ENCODE data around the gene SYPL2.
"Not testable (repeated sequence)": the region's sequence is repeated elsewhere in the genome, so short reads cannot be mapped to it uniquely, and the experiment has no call there.

Gene SYPL2

DNA sequence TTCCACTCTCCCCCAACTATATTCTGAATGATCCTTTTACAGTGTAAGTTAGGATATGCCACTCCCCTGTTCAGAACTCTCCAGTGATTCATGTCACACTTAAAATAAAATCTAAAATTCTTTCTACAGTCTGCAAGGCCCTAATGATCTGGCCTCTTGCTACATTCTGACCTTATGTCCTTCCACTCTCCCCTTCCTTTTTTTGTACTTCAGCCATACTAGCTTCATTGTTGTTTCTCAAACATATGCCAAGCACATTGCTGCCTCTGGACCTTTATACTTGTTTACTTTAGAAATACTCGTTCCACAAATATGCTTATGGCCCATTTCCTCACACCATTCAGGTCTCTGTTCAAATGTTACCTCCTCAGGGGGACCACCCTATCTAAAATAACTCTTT is 25.3 kb upstream of the SYPL2 start:
- TF ChIP-seq EZH2phosphoT487 (IDR thresholded peaks at IDR 0.05; ENCODE audit: borderline replicate concordance, low read length): no peak
- TF ChIP-seq CTCF (IDR thresholded peaks at IDR 0.05; ENCODE audit: low read depth, low read length, poor library complexity, severe bottlenecking): no peak

DNA sequence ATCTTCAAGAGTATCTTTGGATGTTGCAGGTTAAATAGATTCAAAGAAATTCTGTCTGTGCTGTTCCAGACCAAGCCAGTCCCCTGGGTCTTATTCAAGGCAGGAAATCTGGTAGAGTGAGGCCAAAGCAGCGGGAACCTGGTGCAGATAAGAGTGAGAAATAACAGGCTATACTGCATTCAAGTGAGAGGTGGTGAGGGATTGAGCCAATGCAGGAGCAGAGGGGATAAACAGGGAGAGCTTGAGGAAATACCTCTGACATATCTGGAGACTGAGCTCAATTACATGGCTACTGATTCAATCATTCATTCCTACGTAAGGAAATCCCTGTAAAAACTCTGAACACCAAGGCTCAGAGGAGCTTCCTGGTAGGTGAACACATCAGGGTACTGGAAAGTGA is 22.9 kb upstream of the SYPL2 start:
- Histone ChIP-seq H3K4me3 (ENCODE audit: low read length) (no peak overlapping the region), H4K20me1 (ENCODE audit: control insufficient read depth, insufficient read depth, low read depth, low read length) (no peaks in the 10 kb centered on the region), H3K4me1 (ENCODE audit: control insufficient read depth, low read length) (no peaks in the 10 kb centered on the region), H3K36me3 (ENCODE audit: control insufficient read depth, low read length) (no peaks in the 10 kb centered on the region), H3K27me3 (ENCODE audit: control insufficient read depth, low read length) (peaks cover 45% of the 10 kb centered on the region), H3K79me2 (ENCODE audit: control insufficient read depth, low read length) (no peaks in the 10 kb centered on the region), H3K9me3 (ENCODE audit: control insufficient read depth, insufficient read depth, low read length) (no peaks in the 10 kb centered on the region), H3K4me2 (ENCODE audit: low read length) (no peak overlapping the region), H3K27ac (ENCODE audit: low read depth, low read length) (no peak overlapping the region), H3K9me2 (replicated peaks; ENCODE audit: control insufficient read depth, low read length) (no peaks in the 10 kb centered on the region), H3F3A (ENCODE audit: control insufficient read depth, insufficient read depth) (no peaks in the 10 kb centered on the region)
- TF ChIP-seq CTCF (IDR thresholded peaks at IDR 0.05; ENCODE audit: low read depth, low read length, poor library complexity, severe bottlenecking) (no peak), EZH2phosphoT487 (IDR thresholded peaks at IDR 0.05; ENCODE audit: borderline replicate concordance, low read length) (no peak)

More for the DNA sequence above, 25.3 kb upstream of the SYPL2 start:
- no peaks in the 10 kb centered on the region for H3K36me3 ChIP-seq (ENCODE audit: control insufficient read depth, low read length)
- H3K27me3 ChIP-seq (ENCODE audit: control insufficient read depth, low read length): peaks cover 45% of the 10 kb centered on the region
- no peaks in the 10 kb centered on the region for H3K9me3 ChIP-seq (ENCODE audit: control insufficient read depth, insufficient read depth, low read length)
- no peaks in the 10 kb centered on the region for H3K9me2 ChIP-seq (replicated peaks; ENCODE audit: control insufficient read depth, low read length)
- H4K20me1 ChIP-seq (ENCODE audit: control insufficient read depth, insufficient read depth, low read depth, low read length): no peaks in the 10 kb centered on the region
- no peak overlapping the region for H3K4me3 ChIP-seq (ENCODE audit: low read length)
- no peak overlapping the region for H3K27ac ChIP-seq (ENCODE audit: low read depth, low read length)
- no peaks in the 10 kb centered on the region for H3K4me1 ChIP-seq (ENCODE audit: control insufficient read depth, low read length)
- H3K79me2 ChIP-seq (ENCODE audit: control insufficient read depth, low read length): no peaks in the 10 kb centered on the region
- H3F3A ChIP-seq (ENCODE audit: control insufficient read depth, insufficient read depth): no peaks in the 10 kb centered on the region
- no peak overlapping the region for H3K4me2 ChIP-seq (ENCODE audit: low read length)

GRCh38 chr1:109444346-109444745 is 22.0 kb upstream of the SYPL2 start:
- H3F3A ChIP-seq (ENCODE audit: control insufficient read depth, insufficient read depth): no peaks in the 10 kb centered on the region
- H3K4me2 ChIP-seq (ENCODE audit: low read length): no peak overlapping the region
- no peak overlapping the region for H3K4me3 ChIP-seq (ENCODE audit: low read length)
- H3K27me3 ChIP-seq (ENCODE audit: control insufficient read depth, low read length): peaks cover 43% of the 10 kb centered on the region
- no peaks in the 10 kb centered on the region for H3K36me3 ChIP-seq (ENCODE audit: control insufficient read depth, low read length)
- no peaks in the 10 kb centered on the region for H4K20me1 ChIP-seq (ENCODE audit: control insufficient read depth, insufficient read depth, low read depth, low read length)
- H3K9me3 ChIP-seq (ENCODE audit: control insufficient read depth, insufficient read depth, low read length): no peaks in the 10 kb centered on the region
- no peak for TF ChIP-seq EZH2phosphoT487 (IDR thresholded peaks at IDR 0.05; ENCODE audit: borderline replicate concordance, low read length)
- TF ChIP-seq CTCF (IDR thresholded peaks at IDR 0.05; ENCODE audit: low read depth, low read length, poor library complexity, severe bottlenecking): no peak
- H3K27ac ChIP-seq (ENCODE audit: low read depth, low read length): no peak overlapping the region
- H3K4me1 ChIP-seq (ENCODE audit: control insufficient read depth, low read length): no peaks in the 10 kb centered on the region
- no peaks in the 10 kb centered on the region for H3K79me2 ChIP-seq (ENCODE audit: control insufficient read depth, low read length)
- no peaks in the 10 kb centered on the region for H3K9me2 ChIP-seq (replicated peaks; ENCODE audit: control insufficient read depth, low read length)

DNA sequence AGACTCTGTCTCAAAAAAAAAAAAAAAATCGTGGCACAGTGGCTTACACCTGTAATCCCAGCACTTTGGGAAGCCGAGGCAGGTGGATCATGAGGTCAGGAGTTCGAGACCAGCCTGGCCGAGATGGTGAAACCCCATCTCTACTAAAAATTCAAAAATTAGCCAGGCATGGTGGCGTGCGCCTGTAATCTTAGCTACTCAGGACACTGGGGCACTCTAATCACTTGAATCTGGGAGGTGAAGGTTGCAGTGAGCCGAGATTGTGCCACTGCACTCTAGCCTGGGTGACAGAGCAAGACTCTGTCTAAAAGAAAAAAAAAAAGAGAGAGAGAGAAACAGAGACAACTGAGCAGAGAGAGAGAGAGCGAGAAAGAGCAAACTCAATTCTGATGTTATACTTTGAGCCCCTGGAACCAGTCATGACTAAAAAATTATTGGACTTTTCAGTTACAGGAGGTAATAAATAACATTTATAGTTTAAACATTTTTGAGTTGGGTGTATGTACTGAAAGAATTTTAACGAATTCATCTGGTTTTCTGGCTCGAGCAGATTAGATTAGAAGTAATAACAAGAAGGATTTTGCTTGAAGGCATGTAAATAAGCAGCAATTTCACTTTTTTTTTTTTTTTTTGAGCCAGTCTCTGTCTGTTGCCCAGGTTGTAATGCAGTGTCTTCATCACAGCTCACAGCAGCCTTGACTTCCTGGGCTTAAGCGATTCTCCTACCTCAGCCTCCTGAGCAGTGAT is 20.2 kb upstream of the SYPL2 start:
- H3K27ac ChIP-seq (ENCODE audit: low read depth, low read length); H4K20me1 ChIP-seq (ENCODE audit: control insufficient read depth, insufficient read depth, low read depth, low read length); H3K4me2 ChIP-seq (ENCODE audit: low read length); H3F3A ChIP-seq (ENCODE audit: control insufficient read depth, insufficient read depth); H3K9me2 ChIP-seq (replicated peaks; ENCODE audit: control insufficient read depth, low read length); H3K79me2 ChIP-seq (ENCODE audit: control insufficient read depth, low read length); H3K9me3 ChIP-seq (ENCODE audit: control insufficient read depth, insufficient read depth, low read length); H3K4me1 ChIP-seq (ENCODE audit: control insufficient read depth, low read length); H3K4me3 ChIP-seq (ENCODE audit: low read length); H3K36me3 ChIP-seq (ENCODE audit: control insufficient read depth, low read length): not testable (repeated sequence)
- H3K27me3 ChIP-seq (ENCODE audit: control insufficient read depth, low read length): peaks cover 37% of the 10 kb centered on the region
